ENCODE measurements around the gene NBL1. TPM values are rescaled to one million over a fixed set of nuclear protein-coding genes. Genes with fewer than 3 reads are reported as not detected.

The NBL1 gene
- 135 and 160 TPM in 2 replicates for total RNA-seq (2014; rRNA removed; shearing (Covaris generic); ENCODE audit: low replicate concordance)

GRCh38 chr1:19643602-19644394 is at the start of gene NBL1:
TSS of gene NBL1 (plus strand) at chr1:19644311. CDS start at chr1:19655031, 10,720 bp downstream.
- DNase-seq (ENCODE audit: low read depth) = peak; percentile 63
- in situ Hi-C loops (cut with HindIII; ENCODE audit: low pct_unique_long_range_greater_than_20kb, low sequenced_read_pairs) = no loop called here

- in situ Hi-C loops (cut with HindIII; ENCODE audit: low pct_unique_long_range_greater_than_20kb, low sequenced_read_pairs) = no loop called here
- no peak for DNase-seq (ENCODE audit: low read depth)
Measured at GRCh38 chr1:19596065-19596713, 47.9 kb upstream of the NBL1 start.

GRCh38 chr1:19596714-19597495 is 47.2 kb upstream of the NBL1 start:
- in situ Hi-C loops (cut with HindIII; ENCODE audit: low pct_unique_long_range_greater_than_20kb, low sequenced_read_pairs) = no loop called here
- DNase-seq (ENCODE audit: low read depth) = peak; percentile 96

DNA sequence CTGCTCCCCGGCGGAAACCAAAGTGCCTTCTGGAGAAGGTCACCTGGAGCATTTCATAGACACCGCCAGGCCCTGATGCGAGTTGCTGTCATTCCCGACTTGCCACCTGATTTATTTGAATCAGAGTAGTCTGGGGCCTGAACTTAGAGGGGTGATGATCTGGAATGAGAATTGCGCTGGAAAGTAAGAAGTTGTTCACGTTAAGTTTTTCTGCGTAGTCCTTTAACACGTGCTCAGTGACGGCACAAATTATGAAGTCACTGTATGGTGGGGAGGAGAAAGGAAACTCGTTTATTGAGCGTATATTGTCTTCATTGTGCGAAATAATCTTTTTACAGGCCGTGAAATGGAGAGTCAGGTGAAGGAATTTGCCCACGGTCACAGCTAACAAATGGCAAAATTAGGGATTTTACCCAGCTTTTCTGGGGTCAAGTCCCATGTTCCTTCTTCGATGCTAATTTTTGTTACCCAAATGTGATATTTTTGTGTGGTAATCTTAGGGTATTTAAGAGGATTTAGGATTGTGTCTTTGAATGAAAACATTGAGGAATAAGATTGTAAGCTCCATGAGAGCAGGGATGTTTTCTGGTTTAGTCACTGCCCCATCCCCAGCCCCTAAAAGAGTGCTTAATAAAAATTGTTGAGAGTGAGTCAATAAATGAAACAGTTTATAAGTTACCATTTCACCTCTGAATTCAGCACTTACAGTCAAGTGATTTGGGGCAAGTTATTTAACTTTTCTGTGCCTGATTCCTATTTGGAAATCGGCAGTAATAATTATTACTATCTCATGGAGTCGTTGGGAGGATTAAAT is 46.4 kb upstream of the NBL1 start:
- in situ Hi-C loops (cut with HindIII; ENCODE audit: low pct_unique_long_range_greater_than_20kb, low sequenced_read_pairs) = no loop called here
- DNase-seq (ENCODE audit: low read depth) = peak; percentile 21

- in situ Hi-C loops (cut with HindIII; ENCODE audit: low pct_unique_long_range_greater_than_20kb, low sequenced_read_pairs) = no loop called here
- DNase-seq (ENCODE audit: low read depth) = no peak
Measured at GRCh38 chr1:19599810-19600209, 44.3 kb upstream of the NBL1 start.

DNA sequence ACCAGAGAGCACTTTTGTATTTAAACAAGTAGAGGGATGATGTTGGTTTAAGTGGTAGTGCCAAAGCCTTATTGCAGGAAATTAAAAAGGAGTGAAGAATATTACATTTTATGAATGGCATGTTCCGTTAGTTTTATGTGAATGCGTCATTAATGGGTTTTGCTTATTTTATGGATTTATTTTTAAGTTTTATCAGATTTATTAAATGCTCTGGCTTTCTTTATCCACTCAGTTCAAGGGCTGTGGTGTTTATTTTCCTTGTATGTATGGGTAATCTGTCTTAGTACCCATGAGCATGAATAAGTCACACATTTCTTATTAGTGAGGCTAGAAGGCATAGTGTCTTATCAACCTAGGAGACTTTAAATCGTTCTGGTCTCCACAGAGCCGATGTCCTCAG is 41.6 kb upstream of the NBL1 start:
- in situ Hi-C loops (cut with HindIII; ENCODE audit: low pct_unique_long_range_greater_than_20kb, low sequenced_read_pairs) = no loop called here

DNA sequence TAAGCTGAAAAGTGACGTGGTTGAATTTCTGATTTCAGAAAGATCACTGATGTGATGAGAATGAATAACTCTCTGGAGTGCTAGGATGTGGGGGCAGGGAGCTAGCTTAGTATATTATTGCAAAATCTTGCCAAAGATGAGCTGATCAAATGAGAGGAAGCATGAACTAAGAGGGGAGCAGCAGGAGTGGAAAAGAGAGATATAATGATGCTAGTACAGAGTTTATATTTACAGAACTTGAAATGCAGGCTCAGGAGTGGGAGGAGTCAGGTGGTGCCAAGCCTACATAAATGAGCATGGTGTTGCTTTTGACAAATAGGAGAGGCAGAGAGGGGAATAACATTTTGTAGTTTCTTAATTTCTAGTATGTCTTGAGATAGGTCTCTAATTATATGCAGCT is 38.1 kb upstream of the NBL1 start:
- in situ Hi-C loops (cut with HindIII; ENCODE audit: low pct_unique_long_range_greater_than_20kb, low sequenced_read_pairs) = no loop called here
- DNase-seq (ENCODE audit: low read depth) = no peak

More for the DNA sequence above, 41.6 kb upstream of the NBL1 start:
- no peak for DNase-seq (ENCODE audit: low read depth)

DNA sequence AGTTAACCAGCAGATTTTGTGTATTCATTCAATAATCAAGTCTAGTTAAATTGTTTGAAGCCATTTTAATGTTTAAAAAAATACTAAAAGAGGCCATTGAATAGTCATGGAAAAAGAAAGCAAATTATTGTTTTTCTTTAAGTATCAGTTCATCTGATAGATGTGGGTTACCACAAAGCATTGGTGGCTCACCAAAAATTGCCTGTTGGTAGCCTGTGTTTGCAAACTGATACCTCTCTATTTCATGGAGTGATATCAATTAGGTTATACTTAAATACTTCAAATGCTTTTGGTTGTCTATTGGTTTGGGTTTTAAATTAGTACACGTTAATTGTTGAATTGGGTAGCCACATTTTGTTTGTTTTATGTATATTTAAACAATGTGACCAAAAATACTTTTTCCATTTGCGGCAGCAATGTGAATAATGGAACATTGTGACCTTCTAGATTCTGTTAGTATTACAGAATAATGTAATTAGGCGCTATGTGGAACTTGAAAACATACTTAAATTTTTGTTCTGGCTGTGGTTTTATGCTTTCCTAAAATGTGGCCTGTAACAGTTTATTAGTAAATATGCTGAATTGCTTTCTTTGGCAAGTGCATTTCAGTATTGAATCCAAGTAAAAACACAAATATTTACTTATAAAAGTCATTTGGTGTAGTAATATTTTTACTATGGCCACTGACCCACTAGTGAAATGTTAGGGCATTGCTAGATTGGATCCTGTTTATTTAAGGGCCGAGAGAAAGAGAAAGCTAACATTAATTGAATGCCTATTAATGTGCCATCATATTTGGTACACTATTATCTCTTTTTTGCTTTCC is 37.1 kb upstream of the NBL1 start:
- in situ Hi-C loops (cut with HindIII; ENCODE audit: low pct_unique_long_range_greater_than_20kb, low sequenced_read_pairs) = no loop called here
- no peak for DNase-seq (ENCODE audit: low read depth)

DNA sequence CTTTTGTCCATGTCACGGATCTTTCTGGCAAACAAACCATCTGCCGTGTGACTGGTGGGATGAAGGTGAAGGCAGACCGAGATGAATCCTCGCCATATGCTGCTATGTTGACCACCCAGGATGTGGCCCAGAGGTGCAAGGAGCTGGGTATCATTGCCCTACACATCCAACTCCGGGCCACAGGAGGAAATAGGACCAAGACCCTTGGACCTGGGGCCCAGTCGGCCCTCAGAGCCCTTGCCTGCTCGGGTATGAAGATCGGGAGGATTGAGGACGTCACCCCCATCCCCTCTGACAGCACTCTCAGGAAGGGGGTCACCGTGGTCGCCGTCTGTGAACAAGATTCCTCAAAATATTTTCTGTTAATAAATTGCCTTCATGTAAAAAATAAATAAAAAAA is 35.9 kb upstream of the NBL1 start:
- in situ Hi-C loops (cut with HindIII; ENCODE audit: low pct_unique_long_range_greater_than_20kb, low sequenced_read_pairs) = no loop called here
- DNase-seq (ENCODE audit: low read depth) = no peak

GRCh38 chr1:19610282-19610981 is 33.7 kb upstream of the NBL1 start:
- DNase-seq (ENCODE audit: low read depth) = no peak
- in situ Hi-C loops (cut with HindIII; ENCODE audit: low pct_unique_long_range_greater_than_20kb, low sequenced_read_pairs) = no loop called here

- in situ Hi-C loops (cut with HindIII; ENCODE audit: low pct_unique_long_range_greater_than_20kb, low sequenced_read_pairs) = no loop called here
- no peak for DNase-seq (ENCODE audit: low read depth)
Measured at GRCh38 chr1:19612530-19612929, 31.6 kb upstream of the NBL1 start.

- DNase-seq (ENCODE audit: low read depth) = no peak
- in situ Hi-C loops (cut with HindIII; ENCODE audit: low pct_unique_long_range_greater_than_20kb, low sequenced_read_pairs) = no loop called here
Measured at GRCh38 chr1:19613171-19613703, 30.9 kb upstream of the NBL1 start.

- in situ Hi-C loops (cut with HindIII; ENCODE audit: low pct_unique_long_range_greater_than_20kb, low sequenced_read_pairs) = no loop called here
- no peak for DNase-seq (ENCODE audit: low read depth)
Measured at GRCh38 chr1:19615438-19615837, 28.7 kb upstream of the NBL1 start.

DNA sequence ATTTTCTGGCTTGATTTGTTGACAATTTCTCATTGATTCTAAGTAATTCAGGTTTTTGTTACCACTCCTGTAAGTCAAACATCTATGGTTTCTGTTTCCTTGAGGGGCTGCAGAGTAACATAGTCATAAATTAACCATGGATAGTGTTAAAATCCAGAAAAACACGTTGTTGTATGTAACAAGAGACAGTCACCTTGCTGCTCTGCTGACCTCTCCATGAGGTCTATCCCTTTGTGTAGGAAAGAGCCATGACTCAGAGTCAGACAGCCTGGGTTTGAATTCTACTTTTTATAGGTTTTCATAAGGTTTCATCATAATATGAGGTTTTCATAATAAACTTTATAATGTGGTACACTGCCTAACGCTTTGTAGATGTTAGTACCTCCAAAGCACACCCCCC is 27.6 kb upstream of the NBL1 start:
- in situ Hi-C loops (cut with HindIII; ENCODE audit: low pct_unique_long_range_greater_than_20kb, low sequenced_read_pairs) = no loop called here
- peak; percentile 38 for DNase-seq (ENCODE audit: low read depth)

DNA sequence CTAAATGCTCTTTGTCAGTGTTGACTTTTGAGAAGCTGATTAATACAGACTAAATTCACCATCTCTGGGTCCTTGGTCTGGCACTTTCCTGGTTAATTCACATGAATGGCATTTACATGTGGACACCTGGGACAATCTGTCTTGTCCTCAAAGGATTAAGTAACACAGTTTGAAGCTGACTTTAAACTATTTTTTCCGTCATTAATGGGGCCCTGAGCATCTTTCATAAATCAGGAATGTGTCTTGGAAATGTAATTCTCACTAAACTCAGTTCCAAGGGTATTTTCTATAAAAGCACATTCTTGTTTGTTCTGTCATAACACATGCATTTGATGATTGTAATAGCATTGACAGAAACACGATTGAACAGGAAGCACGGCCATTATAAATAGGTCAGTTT is 26.7 kb upstream of the NBL1 start:
- no peak for DNase-seq (ENCODE audit: low read depth)
- in situ Hi-C loops (cut with HindIII; ENCODE audit: low pct_unique_long_range_greater_than_20kb, low sequenced_read_pairs) = no loop called here

DNA sequence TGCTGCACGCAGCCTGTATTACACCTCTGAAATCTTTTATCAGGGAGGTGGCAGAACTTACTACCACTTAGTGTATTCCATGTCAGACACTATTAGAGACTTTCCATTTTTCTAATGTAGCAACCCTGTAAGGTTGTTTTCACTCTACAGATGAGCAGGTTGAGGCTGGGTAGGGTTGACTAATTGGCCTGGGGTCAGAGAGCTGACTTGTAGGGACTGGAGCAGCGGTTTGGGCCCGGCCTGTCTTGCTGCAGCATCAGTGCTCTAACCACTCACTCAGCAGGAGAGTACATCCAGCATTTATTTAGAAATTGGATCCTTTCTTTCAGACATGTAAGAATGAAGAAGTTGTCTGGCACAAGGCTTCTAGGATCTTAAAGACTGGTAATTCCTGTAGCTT is 25.7 kb upstream of the NBL1 start:
- DNase-seq (ENCODE audit: low read depth) = no peak
- in situ Hi-C loops (cut with HindIII; ENCODE audit: low pct_unique_long_range_greater_than_20kb, low sequenced_read_pairs) = no loop called here

All from Caki2 (cell line).